GM18508 (cell line): Measurements from ENCODE around the gene OR2Z1.

Source experiments
- ATAC-seq: cut with Tn5 transposase; IDR thresholded peaks from one replicate; pipeline ENCODE4 v1.9.1; 2021; ENCODE audit warnings: moderate number of reproducible peaks; ENCODE audit not compliant: insufficient read depth, unreplicated experiment

The OR2Z1 gene, protein sequence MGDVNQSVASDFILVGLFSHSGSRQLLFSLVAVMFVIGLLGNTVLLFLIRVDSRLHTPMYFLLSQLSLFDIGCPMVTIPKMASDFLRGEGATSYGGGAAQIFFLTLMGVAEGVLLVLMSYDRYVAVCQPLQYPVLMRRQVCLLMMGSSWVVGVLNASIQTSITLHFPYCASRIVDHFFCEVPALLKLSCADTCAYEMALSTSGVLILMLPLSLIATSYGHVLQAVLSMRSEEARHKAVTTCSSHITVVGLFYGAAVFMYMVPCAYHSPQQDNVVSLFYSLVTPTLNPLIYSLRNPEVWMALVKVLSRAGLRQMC

DNA sequence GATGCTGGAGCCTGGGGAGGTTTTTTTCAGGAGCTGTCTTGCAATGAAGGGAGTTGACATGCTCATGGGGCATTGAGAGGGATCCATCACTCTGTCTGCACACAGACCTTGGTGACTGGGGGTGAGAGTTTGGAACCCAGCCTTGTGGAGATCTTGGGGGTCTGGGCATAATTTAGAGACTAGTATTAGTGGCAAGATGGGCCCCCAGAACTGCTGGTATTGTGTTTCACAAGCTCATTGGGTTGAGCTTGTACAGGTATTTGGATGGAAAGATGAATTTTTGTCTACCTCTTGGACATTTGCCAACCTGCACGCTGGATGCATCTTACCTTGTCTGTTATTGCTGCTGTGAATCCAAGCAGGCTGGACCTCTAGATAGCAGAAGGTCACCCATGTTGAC is at the start of gene OR2Z1:
TSS of gene OR2Z1 (plus strand) at position 301 of the 400 bp plus-strand sequence. CDS start 9,395 bp downstream, outside the sequence.
- ATAC-seq = no peak

DNA sequence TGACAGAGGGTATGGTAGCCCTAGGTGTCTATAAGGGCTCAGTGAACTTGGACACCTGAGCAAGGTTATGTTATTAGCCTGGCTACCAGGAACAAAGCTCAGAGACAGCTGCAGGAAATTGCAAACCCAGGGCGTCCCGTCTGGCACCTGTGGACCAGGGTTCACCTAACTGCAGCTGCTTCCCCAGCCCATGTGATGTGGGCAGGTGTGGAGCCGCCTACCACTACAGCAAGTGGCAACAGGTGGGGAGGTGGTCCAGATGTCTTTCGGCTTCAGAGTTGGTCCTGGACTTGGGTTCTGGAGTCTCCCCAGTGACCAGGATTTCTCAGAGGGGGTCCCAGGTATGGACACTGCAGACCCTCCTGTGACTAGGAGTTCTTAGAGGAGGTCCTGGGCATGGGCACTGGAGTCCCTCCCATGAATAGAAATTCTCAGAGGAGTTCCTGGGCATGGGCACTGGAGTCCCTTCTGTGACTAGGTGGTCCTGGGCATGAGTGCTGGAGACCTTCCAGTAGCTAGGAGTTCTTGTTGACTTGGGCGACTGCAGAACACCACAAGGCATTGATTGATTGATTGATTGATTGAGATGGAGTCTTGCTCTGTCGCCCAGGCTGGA is 48.0 kb upstream of the OR2Z1 start:
- ATAC-seq = no peak

DNA sequence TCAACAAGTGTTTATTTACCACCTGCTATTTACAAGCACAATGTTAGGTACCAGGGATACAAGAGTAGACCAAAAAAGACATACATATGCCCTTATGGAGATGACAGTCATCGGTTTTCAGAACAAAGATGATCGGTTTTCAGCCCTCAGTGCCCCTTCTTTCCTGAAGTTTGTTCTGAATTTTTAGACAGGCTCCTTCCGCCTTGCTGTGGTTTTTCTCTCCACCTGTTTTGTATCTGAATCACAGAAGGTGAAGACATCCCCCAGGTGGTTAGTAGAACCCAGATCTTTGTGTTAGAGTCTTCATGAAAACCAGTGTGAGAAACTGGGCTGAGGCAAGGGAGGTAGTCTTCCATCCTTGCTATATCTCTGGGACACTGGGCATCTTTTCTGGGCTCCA is 46.4 kb upstream of the OR2Z1 start:
- no peak for ATAC-seq

DNA sequence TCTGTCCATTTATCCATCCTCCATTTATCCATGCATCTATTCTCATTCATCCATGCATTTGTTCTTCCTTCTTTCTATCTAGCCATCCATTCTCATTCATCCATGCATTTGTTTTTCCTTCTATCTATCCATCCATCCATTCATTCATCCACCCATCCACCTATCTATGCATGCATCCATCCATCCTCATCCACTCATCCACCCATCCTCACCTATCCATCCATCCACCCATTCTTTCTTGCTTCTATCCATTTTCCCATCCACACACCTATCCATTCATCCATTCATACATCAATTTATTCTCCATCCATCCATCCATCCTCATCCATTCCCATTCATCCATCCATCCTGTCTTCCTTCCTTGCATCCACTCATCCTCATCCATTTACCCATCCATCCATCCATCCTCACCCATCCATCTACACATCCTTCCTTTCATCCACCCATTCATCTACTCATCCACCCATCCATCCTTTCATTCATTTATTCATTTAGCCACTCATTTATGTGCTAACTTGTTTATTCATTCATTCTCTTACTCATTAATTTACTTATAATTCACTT is 43.1 kb upstream of the OR2Z1 start:
- no peak for ATAC-seq

DNA sequence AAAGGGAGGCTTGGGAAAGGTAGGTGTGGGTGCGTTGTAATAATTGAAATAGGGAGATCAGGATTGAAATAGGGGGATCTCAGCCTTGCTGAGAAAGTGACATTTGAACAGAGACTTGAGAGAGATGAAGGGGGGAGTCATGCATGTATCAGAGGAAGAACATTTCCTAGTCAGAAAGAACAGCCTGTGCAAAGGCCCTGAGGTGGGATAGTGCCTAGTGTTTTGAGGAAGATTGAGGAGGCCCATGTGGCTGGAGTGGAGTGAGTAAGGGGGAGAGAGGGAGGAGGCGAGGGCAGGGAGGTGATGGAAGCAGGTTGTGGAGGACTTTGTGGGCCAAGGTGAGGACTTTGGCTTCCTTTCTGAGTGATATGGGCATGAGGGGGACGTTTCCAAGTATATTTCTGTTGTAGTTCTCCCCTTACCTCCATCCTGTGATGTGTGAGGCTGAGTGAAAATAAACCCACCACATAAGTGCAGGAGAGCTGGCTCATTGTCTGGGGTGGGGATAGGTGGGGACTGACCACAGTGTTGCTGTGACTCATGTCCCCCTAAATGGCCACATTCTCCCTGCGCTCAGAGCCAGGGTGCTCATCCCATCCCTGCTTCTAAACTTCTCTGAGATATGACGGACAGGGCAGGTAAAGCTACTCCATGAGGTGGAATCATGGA is 40.6 kb upstream of the OR2Z1 start:
- ATAC-seq = no peak

DNA sequence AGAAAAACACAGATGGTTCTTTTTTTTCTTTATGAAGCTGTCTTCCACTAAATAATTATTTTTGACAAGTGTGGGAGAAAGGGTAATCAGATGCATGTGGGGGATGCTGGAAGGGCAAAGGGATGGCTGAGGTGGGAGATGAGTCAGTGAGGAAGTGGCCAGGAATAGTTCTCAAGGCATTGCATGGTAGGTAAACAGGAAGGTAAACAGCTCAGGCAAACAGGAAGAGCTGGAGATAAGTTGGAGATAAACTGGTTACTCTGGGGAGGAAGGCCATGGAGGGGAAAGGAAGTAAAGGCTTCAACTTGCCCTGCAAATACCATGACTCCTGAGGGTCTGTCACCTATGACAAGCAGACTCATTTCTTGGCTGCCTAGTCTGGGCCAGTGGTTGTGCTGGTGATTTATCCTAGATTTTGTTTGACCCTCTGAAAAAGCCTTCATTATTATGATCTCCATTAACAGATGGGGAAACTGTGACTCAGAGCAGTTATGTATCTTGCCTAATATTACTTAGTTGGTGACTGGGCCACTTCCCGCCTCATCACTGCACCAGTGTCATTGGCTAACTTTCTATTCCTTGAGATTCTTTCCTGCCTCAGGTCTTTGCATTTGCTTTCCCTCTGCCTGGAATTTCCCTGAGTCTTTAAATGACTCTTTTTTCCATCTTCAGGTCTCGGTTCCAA is 39.9 kb upstream of the OR2Z1 start:
- no peak for ATAC-seq

DNA sequence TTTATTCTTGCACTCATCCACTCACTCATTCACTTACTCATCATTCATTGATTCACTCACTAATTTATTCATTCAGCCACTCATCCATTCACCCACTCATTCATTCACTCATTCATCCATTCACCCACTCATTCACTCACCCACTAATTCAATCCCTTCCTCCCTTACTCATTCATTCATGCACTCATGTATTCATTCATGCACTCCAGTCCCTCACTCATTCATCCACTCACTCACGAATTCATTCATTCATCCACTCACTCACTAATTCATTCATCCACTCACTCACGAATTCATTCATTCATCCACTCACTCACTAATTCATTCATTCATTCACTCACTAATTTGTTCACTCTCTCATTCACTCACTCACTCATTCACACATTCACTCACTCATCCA is 39.0 kb upstream of the OR2Z1 start:
- ATAC-seq = no peak

DNA sequence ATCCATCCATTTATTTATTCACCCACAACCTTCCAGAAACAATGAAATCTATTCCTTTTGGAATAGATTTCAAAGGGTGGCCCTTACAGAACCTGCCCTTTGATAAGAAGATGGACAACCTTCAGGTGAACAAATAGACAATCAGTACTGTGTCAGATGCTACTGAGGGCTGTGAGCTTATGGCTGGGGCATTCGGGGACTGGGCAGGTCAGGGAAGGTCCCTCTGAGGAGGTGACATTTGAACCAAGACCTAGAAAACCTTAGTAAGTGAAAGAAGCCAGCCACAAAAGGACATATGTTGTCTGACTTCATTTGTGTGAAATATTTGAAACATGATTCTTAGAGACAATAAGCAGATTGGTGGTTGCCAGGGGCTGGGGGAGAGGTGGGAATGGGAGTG is 38.5 kb upstream of the OR2Z1 start:
- ATAC-seq = no peak

DNA sequence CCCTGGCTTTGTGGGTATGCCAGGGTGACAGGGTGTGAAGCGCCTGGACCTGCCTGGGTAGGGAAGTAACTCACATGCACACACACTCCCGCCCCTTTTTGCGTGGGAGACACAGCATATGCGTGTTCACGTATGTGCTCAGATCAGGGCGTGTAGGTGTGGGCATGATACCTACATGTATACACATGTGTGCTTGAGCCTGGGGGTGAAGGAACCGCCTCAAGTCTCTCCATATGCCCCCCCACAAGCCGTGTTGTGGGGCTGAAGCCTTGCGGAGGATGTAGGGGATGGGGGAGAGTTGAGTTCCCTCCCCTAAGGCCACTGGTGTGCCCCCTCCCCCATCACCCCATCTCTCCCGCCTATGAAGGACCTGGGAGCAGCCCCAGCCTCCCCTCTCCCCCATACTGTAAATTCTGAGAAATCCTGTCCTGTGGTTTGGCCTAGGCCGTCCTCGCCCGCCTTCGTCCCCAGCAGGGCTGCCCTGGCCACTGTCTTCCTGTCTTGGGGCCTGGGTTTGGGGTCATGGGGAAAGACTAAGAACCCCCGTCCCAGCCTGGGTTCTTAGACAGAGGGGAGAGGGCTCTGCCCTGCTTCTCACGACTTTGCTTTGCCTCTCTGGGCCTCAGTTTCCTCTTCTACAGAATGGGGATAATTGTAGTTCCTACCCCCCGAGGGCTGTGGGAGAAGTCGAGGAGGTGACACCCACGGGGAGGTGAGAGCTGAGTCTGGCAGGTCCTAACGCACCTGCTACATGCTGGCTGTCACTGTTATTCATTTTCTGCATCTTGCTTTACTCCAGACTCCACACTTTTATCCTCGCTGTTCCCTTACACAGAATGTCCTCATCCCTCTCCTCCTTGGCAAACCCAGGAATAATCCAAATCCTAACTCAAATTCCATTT is 37.2 kb upstream of the OR2Z1 start:
- ATAC-seq = no peak

DNA sequence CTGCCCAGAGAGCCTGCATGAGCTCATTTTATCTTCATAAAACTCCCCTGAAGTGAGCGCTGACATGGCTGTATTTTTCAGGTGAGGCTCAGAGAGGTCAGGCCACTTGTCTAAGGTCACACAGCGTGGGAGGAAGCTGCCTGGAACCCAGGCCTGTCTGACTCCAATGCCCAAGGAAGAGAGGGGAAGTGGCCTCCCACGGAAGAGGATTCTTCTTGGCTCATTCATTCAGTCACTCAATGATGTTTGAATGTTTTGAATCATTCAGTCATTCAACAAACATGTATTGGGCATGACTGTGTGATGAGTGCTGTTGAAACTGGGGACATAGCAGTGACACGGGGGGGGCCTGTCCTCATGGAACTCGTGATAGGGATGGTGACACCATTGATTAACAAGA is 34.9 kb upstream of the OR2Z1 start:
- ATAC-seq = no peak

DNA sequence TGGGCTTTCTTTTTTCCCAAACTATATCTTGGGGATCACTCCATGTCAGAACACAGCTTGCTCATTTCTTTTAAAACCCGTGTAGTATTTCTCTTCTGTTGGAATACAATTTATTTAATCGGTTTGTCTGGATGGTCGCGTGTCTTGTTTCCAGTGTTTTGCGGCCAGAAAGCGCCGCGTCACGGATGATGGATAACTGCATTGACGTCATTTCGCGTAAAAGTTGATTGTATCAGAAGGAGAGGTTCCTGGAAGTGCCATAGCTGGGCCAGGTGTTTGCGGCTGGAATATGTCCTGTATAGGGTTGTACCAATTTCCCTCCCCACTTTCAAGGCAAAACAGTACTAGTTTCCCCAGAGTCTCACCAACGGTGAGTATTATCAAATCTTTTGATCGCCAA is 32.5 kb upstream of the OR2Z1 start:
- no peak for ATAC-seq

DNA sequence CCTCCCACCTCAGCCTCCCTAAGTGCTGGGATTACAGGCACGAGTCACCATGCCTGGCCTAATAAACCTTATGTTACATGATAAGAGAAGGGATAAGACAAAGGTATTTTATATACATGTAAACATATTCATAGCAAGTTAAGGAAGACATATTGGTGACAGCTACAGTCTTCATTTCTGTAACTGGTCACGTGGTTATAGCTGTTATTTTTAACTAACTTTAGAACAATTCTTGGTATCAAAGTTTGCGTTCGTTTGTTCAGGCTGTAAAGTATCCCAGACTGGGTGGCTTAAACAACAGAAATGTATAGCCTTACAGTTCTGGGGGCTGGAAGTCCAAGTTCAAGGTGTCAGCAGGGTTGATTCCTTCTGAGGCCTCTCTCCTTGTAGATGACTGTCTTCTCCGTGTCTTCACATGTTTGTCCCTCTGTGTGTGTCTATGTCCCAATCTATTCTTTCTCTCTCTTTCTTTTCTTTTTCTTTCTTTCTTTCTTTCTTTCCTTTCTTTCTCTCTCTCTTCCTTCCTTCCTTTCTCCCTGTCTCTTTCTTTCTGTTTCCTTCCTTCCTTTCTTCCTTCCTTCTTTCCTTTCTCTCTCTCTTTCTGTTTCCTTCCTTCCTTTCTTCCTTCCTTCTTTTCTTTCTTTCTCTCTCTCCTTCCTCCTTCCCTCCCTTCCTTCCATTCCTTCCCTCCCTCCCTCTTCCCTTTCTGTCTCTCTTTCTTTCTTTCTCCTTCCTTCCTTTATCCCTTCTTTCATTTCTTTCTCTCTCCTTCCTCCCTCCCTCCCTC is 30.5 kb upstream of the OR2Z1 start:
- no peak for ATAC-seq

DNA sequence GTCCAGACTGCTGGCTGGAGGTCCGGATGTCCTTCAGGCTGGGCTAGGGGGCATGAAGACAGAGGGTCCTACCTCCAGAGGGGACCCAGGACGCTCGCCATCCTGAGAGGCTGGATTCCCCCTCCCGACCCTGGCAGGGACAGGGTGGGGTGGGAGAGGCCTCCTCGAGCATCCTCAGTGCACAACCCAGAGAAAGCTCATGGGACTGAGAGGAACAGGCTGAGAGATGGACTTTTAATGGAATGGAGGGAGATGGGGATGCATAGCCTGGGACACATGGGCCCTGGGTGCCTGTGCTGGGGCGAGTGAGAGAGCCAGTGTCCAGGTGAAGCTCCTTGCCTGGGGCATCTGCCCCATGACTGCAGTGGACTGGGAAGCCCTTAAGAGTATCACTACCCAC is 25.9 kb upstream of the OR2Z1 start:
- no peak for ATAC-seq

DNA sequence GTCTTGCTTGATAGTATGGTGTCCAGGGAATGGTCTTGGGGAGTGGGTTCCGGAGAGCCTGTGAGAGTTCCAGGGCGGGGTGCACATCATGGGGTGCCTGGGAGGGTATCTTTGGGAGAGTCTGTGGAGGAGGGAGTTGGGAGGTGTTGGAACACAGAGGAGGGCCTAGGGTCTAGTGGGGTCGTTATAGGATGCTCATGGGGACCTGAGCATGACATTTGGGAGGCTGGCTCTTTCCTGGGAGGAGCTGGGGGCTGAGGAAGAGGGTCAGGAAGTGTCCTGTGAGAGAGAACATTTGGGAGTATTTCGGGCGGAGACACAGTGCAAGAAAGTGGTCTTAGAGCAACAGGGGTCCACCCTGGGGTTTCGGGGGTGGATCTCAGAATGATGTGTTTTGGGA is 25.5 kb upstream of the OR2Z1 start:
- no peak for ATAC-seq

DNA sequence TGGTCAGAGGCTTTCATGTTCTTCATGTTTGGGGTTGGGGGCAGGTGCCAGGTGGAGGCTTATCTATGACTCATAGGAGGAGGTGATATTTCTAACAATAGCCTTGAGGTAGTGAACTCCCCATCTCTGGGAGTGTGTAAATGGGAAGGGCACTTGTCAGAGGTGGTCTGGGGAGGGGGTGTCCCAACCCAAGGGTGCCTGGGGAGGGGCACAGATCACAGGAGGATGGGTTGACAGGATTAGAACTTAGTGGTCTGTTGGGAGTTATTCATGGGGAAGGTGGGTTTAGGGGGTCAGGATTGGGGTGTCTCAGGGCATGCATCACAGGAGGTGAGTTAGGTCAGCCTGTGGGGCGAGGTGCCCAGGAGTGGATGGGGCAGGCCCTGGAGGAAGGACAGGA is 24.4 kb upstream of the OR2Z1 start:
- ATAC-seq = no peak

DNA sequence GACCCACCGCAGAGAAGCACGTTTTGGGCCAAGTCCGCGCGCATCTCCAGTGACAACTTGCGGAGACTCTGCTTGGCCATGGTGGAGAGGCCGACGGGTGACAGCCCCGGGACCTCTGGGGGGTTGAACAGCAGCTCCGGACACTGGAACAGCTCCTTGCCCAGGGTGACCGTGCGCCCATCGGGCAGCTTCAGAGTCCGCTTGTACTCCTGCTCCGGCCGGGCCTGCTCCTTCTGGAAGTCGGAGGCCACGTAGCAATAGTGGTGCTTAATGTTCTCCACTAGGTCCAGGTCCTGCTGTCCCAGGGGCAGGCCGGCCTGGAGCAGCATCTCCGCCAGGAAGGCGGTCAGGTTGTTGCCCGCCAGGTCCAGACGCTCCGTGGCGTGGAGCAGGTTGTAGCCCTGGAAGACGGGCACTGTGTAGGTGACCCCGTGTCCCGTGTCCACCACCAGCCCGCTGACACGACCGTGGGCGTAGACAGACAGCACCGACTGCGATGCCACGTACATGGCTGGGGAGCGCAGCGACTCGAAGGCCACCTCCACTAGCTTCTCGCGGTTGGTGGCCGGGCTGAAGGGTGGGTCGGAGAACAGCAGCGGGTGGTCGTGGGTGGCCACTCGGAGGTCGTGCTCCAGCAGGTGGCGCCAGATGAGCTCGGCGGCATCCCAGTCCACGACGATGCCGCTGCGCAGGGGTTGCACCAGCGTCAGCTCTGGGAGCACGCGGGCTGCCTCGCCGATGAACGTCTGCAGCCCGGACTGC is 23.6 kb upstream of the OR2Z1 start:
- no peak for ATAC-seq

DNA sequence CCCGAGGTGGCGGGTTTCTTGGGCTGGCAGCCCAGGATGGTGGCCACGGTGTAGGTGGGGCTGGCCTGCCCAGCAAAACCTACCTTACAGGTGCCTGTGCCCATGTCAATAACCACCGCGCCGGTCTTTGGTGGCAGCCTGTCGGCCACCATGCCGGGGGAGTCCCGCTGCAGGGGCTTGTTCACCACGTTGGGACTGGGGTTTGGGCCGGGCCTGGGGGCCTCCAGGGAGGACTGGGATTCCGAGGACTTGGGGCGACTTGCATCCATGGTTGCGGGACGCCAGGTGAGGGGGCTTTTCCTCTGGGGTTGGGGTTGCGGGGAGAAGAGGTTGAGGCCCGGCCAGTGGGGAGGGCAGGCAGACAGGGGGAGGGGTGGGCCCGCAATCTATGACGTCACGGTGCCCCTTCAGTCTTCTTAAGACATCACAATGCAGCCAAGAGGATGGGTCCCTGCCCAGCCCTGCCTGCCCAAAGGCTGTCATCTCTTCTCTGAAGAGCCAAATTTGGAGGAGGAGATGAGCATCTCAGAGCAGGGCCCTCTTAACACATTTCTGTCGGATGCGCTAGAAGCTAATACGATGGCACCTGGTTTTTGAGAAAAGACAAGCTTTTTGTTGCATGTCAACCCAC is 22.9 kb upstream of the OR2Z1 start, which contains the start of gene ACTL9:
TSS of gene ACTL9 (minus strand) at position 363 of the 631 bp plus-strand sequence. CDS start at position 269, 94 bp downstream.
- ATAC-seq = no peak

DNA sequence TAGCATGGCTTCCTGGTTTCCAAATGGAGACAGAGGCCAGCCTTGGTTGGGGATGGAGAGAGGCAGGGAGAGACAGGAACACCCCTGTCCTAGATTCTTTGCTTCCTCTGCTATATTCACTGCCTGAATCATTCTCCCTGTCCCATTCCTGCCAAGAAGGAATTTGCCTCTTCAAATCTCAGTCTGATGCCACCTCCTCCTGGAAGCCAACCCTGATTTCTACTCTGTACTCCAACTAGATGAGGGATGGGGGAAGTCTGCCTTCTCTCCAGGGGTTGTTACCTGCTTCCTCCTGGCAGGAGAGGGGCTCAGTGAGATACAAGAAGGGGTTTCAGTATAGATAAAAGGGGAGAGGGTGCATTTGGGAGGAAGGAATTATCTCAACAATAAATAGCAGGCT is 21.5 kb upstream of the OR2Z1 start:
- ATAC-seq = no peak
